ENCODE results near the gene MRAS.
"Not testable (repeated sequence)": the region's sequence is repeated elsewhere in the genome, so short reads cannot be mapped to it uniquely, and the experiment has no call there.

MRAS gene

GRCh38 chr3:138394156-138394555, 45.8 kb downstream of the MRAS start:
- DNase-seq, result no peak

GRCh38 chr3:138394686-138395085, 46.3 kb downstream of the MRAS start:
- DNase-seq, result no peak

- DNase-seq, result no peak
These were observed 47.7 kb downstream of the MRAS start for GRCh38 chr3:138395865-138396751.

- no peak for DNase-seq
These were observed 48.5 kb downstream of the MRAS start for GRCh38 chr3:138396752-138397410.

GRCh38 chr3:138397983-138398382, 49.6 kb downstream of the MRAS start:
- no peak for DNase-seq

GRCh38 chr3:138398791-138399575, 50.6 kb downstream of the MRAS start:
- no peak for DNase-seq

GRCh38 chr3:138399766-138400165, 51.4 kb downstream of the MRAS start:
- DNase-seq, result no peak

- DNase-seq, result no peak
These were observed 52.3 kb downstream of the MRAS start for GRCh38 chr3:138400651-138401070.

- DNase-seq, result no peak
These were observed 53.5 kb downstream of the MRAS start for GRCh38 chr3:138401834-138402233.

GRCh38 chr3:138404121-138404520, 55.7 kb downstream of the MRAS start:
- DNase-seq, result no peak

GRCh38 chr3:138405001-138405400, 56.6 kb downstream of the MRAS start:
- no peak for DNase-seq

GRCh38 chr3:138405486-138405885, 57.1 kb downstream of the MRAS start:
- no peak for DNase-seq

- no peak for DNase-seq
These were observed 58.2 kb downstream of the MRAS start for GRCh38 chr3:138406606-138407005.

GRCh38 chr3:138407236-138407907, 59.0 kb downstream of the MRAS start:
- DNase-seq, result no peak

GRCh38 chr3:138408751-138409570, 60.6 kb downstream of the MRAS start:
- no peak for DNase-seq

- DNase-seq, result no peak
These were observed 64.6 kb downstream of the MRAS start for GRCh38 chr3:138412821-138413551.

GRCh38 chr3:138416236-138416635, 67.9 kb downstream of the MRAS start:
- DNase-seq, result not testable (repeated sequence)

- peak in 1 of 2 experiments; percentile 46 for DNase-seq
These were observed 69.2 kb downstream of the MRAS start for GRCh38 chr3:138417559-138417982.

- DNase-seq, result no peak
These were observed 70.3 kb downstream of the MRAS start for GRCh38 chr3:138418601-138419206.

- DNase-seq, result no peak
These were observed 74.9 kb downstream of the MRAS start for GRCh38 chr3:138423316-138423715.

- DNase-seq, result no peak
These were observed 75.9 kb downstream of the MRAS start for GRCh38 chr3:138424323-138424722.
